Measurements from ENCODE around the gene RBBP8.

RBBP8 gene

GRCh38 chr18:23003289-23003688, 70.2 kb downstream of the RBBP8 start:
- no peak for DNase-seq

GRCh38 chr18:23012249-23012648, 79.1 kb downstream of the RBBP8 start:
- no peak for DNase-seq

GRCh38 chr18:23020555-23021294, 87.6 kb downstream of the RBBP8 start:
- DNase-seq: no peak

- DNase-seq: no peak
Measured at GRCh38 chr18:23021623-23022022, 88.5 kb downstream of the RBBP8 start.

GRCh38 chr18:23032030-23032582, 99.0 kb downstream of the RBBP8 start:
- no peak for DNase-seq

GRCh38 chr18:23033056-23033455, 99.9 kb downstream of the RBBP8 start:
- DNase-seq: no peak

- no peak for DNase-seq
Measured at GRCh38 chr18:23036660-23037201, 103.6 kb downstream of the RBBP8 start.

- no peak for DNase-seq
Measured at GRCh38 chr18:23037646-23038045, 104.5 kb downstream of the RBBP8 start.

- DNase-seq: no peak
Measured at GRCh38 chr18:23038712-23039111, 105.6 kb downstream of the RBBP8 start.

GRCh38 chr18:23042133-23042532, 109.0 kb downstream of the RBBP8 start:
- no peak for DNase-seq

GRCh38 chr18:23043803-23044376, 110.8 kb downstream of the RBBP8 start:
- DNase-seq: no peak

- no peak for DNase-seq
Measured at GRCh38 chr18:23049698-23050373, 116.7 kb downstream of the RBBP8 start.

GRCh38 chr18:23053776-23054457, 120.8 kb downstream of the RBBP8 start:
- DNase-seq: no peak

GRCh38 chr18:23054553-23054952, 121.4 kb downstream of the RBBP8 start:
- DNase-seq: no peak

GRCh38 chr18:23056315-23056714, 123.2 kb downstream of the RBBP8 start:
- DNase-seq: no peak

- no peak for DNase-seq
Measured at GRCh38 chr18:23057096-23057495, 124.0 kb downstream of the RBBP8 start.

GRCh38 chr18:23058746-23059415, 125.8 kb downstream of the RBBP8 start:
- no peak for DNase-seq

GRCh38 chr18:23059541-23060465, 126.7 kb downstream of the RBBP8 start:
- DNase-seq: no peak

- no peak for DNase-seq
Measured at GRCh38 chr18:23062011-23062410, 128.9 kb downstream of the RBBP8 start.

- no peak for DNase-seq
Measured at GRCh38 chr18:23063502-23063901, 130.4 kb downstream of the RBBP8 start.

- no peak for DNase-seq
Measured at GRCh38 chr18:23065234-23065806, 132.2 kb downstream of the RBBP8 start.

All from GF-D8 (cell line).